NT2/D1 (cell line): ENCODE results near the gene CPEB2.

Experiments used
- YY1 ChIP-seq: IDR thresholded peaks from 2 replicates; pipeline ENCODE4 v1.6.1; 2011; ENCODE audit not compliant: insufficient read length, insufficient read depth
- ZNF274 ChIP-seq: IDR thresholded peaks from 2 replicates; pipeline ENCODE4 v1.6.1; 2011; ENCODE audit warnings: mild to moderate bottlenecking, low read depth, low read length

GRCh38 chr4:15060213-15060612 lies 57.9 kb downstream of the CPEB2 start:
- TF ChIP-seq YY1 (no peak), ZNF274 (no peak)
